H9 (cell line): ENCODE results near the gene FAM13B. TPM values are rescaled to one million over a fixed set of nuclear protein-coding genes. Genes with fewer than 3 reads are reported as not detected.

ENCODE experiments used
- DNase-seq: peaks from one replicate; pipeline ENCODE4 v3.0.0-alpha.2; 2017
- H2AFZ ChIP-seq: one replicate; pipeline ENCODE4 v1.6.1; 2013; ENCODE audit warnings: mild to moderate bottlenecking, low read length, control low read depth, moderate library complexity
- H2AK5ac ChIP-seq: 2 replicates; pipeline ENCODE4 v1.6.1; 2013; ENCODE audit warnings: low read length, control low read depth, mixed read lengths; ENCODE audit not compliant: insufficient read length
- H2BK120ac ChIP-seq: one replicate; pipeline ENCODE4 v1.6.1; 2013; ENCODE audit warnings: low read depth, mild to moderate bottlenecking, low read length, control low read depth, inconsistent platforms; ENCODE audit not compliant: poor library complexity, severe bottlenecking
- H2BK12ac ChIP-seq: 2 replicates; pipeline ENCODE4 v1.6.1; 2013; ENCODE audit warnings: low read length, control low read depth, mixed read lengths, low read depth; ENCODE audit not compliant: insufficient read length
- H2BK15ac ChIP-seq: 2 replicates; pipeline ENCODE4 v1.6.1; 2013; ENCODE audit warnings: low read depth, low read length, control low read depth
- H2BK20ac ChIP-seq: one replicate; pipeline ENCODE4 v1.6.1; 2013; ENCODE audit warnings: low read depth, mild to moderate bottlenecking, low read length, control low read depth, inconsistent platforms; ENCODE audit not compliant: poor library complexity, severe bottlenecking
- H2BK5ac ChIP-seq: 2 replicates; pipeline ENCODE4 v1.6.1; 2013; ENCODE audit warnings: low read length, control low read depth, mixed read lengths; ENCODE audit not compliant: insufficient read length
- H3K14ac ChIP-seq: 2 replicates; pipeline ENCODE4 v1.6.1; 2013; ENCODE audit warnings: low read length, control low read depth; ENCODE audit not compliant: insufficient read depth
- H3K18ac ChIP-seq: 2 replicates; pipeline ENCODE4 v1.6.1; 2013; ENCODE audit warnings: low read depth, mild to moderate bottlenecking, mixed read lengths, low read length, control low read depth; ENCODE audit not compliant: insufficient read length
- H3K23ac ChIP-seq: 2 replicates; pipeline ENCODE4 v1.6.1; 2013; ENCODE audit warnings: low read length, control low read depth, mixed read lengths, low read depth; ENCODE audit not compliant: insufficient read length
- H3K23me2 ChIP-seq: 2 replicates; pipeline ENCODE4 v1.6.1; 2013; ENCODE audit warnings: low read depth, mild to moderate bottlenecking, mixed read lengths, low read length, control low read depth; ENCODE audit not compliant: insufficient read length, poor library complexity, severe bottlenecking
- H3K27ac ChIP-seq: 2 replicates; pipeline ENCODE4 v1.5.1; 2013; ENCODE audit warnings: low read length, control low read depth, mixed read lengths, low read depth; ENCODE audit not compliant: insufficient read length
- H3K27me3 ChIP-seq: 2 replicates; pipeline ENCODE4 v1.6.1; 2013; ENCODE audit warnings: low read length, control low read depth, inconsistent platforms; ENCODE audit not compliant: insufficient read depth
- H3K4ac ChIP-seq: 2 replicates; pipeline ENCODE4 v1.6.1; 2013; ENCODE audit warnings: low read depth, mild to moderate bottlenecking, control low read depth, inconsistent platforms, low read length, moderate library complexity
- H3K4me1 ChIP-seq: 2 replicates; pipeline ENCODE4 v1.6.1; 2013; ENCODE audit warnings: low read length, control low read depth, inconsistent platforms; ENCODE audit not compliant: insufficient read depth
- H3K4me2 ChIP-seq: 2 replicates; pipeline ENCODE4 v1.6.1; 2013; ENCODE audit warnings: low read length, control low read depth, mixed read lengths; ENCODE audit not compliant: insufficient read length, insufficient read depth
- H3K56ac ChIP-seq: 2 replicates; pipeline ENCODE4 v1.6.1; 2013; ENCODE audit warnings: low read depth, mild to moderate bottlenecking, mixed read lengths, low read length, control low read depth; ENCODE audit not compliant: insufficient read length
- H3K79me1 ChIP-seq: 2 replicates; pipeline ENCODE4 v1.6.1; 2013; ENCODE audit warnings: low read depth, mild to moderate bottlenecking, moderate library complexity, low read length, control low read depth, inconsistent platforms; ENCODE audit not compliant: insufficient read depth, poor library complexity, severe bottlenecking
- H3K79me2 ChIP-seq: 2 replicates; pipeline ENCODE4 v1.6.1; 2013; ENCODE audit warnings: low read length, control low read depth, inconsistent platforms; ENCODE audit not compliant: insufficient read depth
- H3K9ac ChIP-seq: 2 replicates; pipeline ENCODE4 v1.6.1; 2013; ENCODE audit warnings: low read length, control low read depth, mixed read lengths; ENCODE audit not compliant: insufficient read length; ENCODE audit errors: extremely low read depth
- H3K9me3 ChIP-seq: one replicate; pipeline ENCODE4 v1.6.1; 2013; ENCODE audit warnings: low read depth, low read length, inconsistent platforms; ENCODE audit not compliant: control insufficient read depth
- H3T11ph ChIP-seq: one replicate; pipeline ENCODE4 v1.6.1; 2013; ENCODE audit warnings: mild to moderate bottlenecking, low read length, control low read depth, inconsistent platforms
- H4K20me1 ChIP-seq: one replicate; pipeline ENCODE4 v1.6.1; 2013; ENCODE audit not compliant: control insufficient read depth, insufficient read length, insufficient read depth
- H4K5ac ChIP-seq: 2 replicates; pipeline ENCODE4 v1.6.1; 2013; ENCODE audit warnings: low read depth, mild to moderate bottlenecking, mixed read lengths, low read length, control low read depth; ENCODE audit not compliant: insufficient read length
- H4K8ac ChIP-seq: replicated peaks from 2 replicates; pipeline ENCODE4 v1.6.1; 2013; ENCODE audit warnings: low read length, control low read depth, mixed read lengths, low read depth; ENCODE audit not compliant: insufficient read length
- H4K91ac ChIP-seq: 2 replicates; pipeline ENCODE4 v1.6.1; 2013; ENCODE audit warnings: low read depth, mild to moderate bottlenecking, moderate library complexity, mixed read lengths, low read length, control low read depth; ENCODE audit not compliant: insufficient read length
- H3K27ac Mint-ChIP-seq, 3 experiments: 2 replicates in 2 of 3; 3 replicates in 1 of 3; pipeline ENCODE4 v1.8.0; 2020 to 2021; ENCODE audit warnings: mixed read lengths in 3 of 3, mild to moderate bottlenecking in 1 of 3, moderate library complexity in 1 of 3
- H3K27me3 Mint-ChIP-seq: 2 replicates; pipeline ENCODE4 v1.8.0; 2021; ENCODE audit warnings: low read depth, mild to moderate bottlenecking, moderate library complexity, mixed read lengths
- H3K36me3 Mint-ChIP-seq, 3 experiments: 2 replicates in 2 of 3; 3 replicates in 1 of 3; pipeline ENCODE4 v1.8.0; 2020 to 2021; ENCODE audit warnings: low read depth in 3 of 3, mixed read lengths in 3 of 3; ENCODE audit not compliant: insufficient read depth in 1 of 3
- H3K4me1 Mint-ChIP-seq, 2 experiments: 2 replicates each; pipeline ENCODE4 v1.8.0; 2020; ENCODE audit warnings: mixed read lengths in 2 of 2
- H3K4me3 Mint-ChIP-seq, 2 experiments: 2 replicates in 1 of 2; 3 replicates in 1 of 2; pipeline ENCODE4 v1.8.0; 2020 to 2021; ENCODE audit warnings: mild to moderate bottlenecking in 2 of 2, mixed read lengths in 2 of 2, moderate library complexity in 1 of 2
- H3K9me3 Mint-ChIP-seq, 2 experiments: 2 replicates in 1 of 2; 3 replicates in 1 of 2; pipeline ENCODE4 v1.8.0; 2020; ENCODE audit warnings: mild to moderate bottlenecking in 2 of 2, mixed read lengths in 2 of 2, moderate library complexity in 1 of 2
- CTCF ChIP-seq: fragments of 200-600 bp; sonication (generic); conservative IDR thresholded peaks from 3 replicates; pipeline ENCODE4 v1.8.0; 2021; ENCODE audit warnings: antibody characterized with exemption, mild to moderate bottlenecking
- WGBS: extraction: QIAGEN DNeasy Blood & Tissue Kit; methylation state at CpG from one replicate; pipeline ENCODE4 v1.1.7; 2013; ENCODE audit warnings: missing lambda C conversion rate, low lambda C conversion rate, mixed read lengths; ENCODE audit not compliant: insufficient read length; ENCODE audit errors: extremely low coverage; 5-methylcytosine and 5-hydroxymethylcytosine counted together
- total RNA-seq: library from RNA; stranded (reverse); gene quantifications from 2 replicates; pipeline ENCODE4 v1.2.1, GENCODE V29; 2021

The FAM13B gene
- total RNA-seq, 1 experiment from 2014 or later, result 23.0 TPM

- no peak for TF ChIP-seq CTCF
- Histone ChIP-seq H3K18ac (no peak overlapping the region), H2BK20ac (no peak overlapping the region), H4K91ac (no peak overlapping the region), H3K56ac (no peak overlapping the region), H3K27ac (no peak overlapping the region), H3K27me3 (no peaks in the 10 kb centered on the region), H3K79me1 (no peaks in the 10 kb centered on the region), H4K20me1 (no peaks in the 10 kb centered on the region), H3K9ac (no peak overlapping the region), H3K23me2 (no peaks in the 10 kb centered on the region), H3K14ac (no peak overlapping the region), H2AK5ac (no peak overlapping the region), H2AFZ (no peak overlapping the region), H3K79me2 (no peaks in the 10 kb centered on the region), H2BK15ac (no peak overlapping the region), H3T11ph (no peak overlapping the region), H4K5ac (no peak overlapping the region), H3K4ac (no peak overlapping the region), H2BK120ac (no peak overlapping the region), H2BK12ac (no peak overlapping the region), H3K4me2 (no peak overlapping the region), H3K4me1 (no peaks in the 10 kb centered on the region), H4K8ac (no peak overlapping the region), H3K9me3 (no peaks in the 10 kb centered on the region), H2BK5ac (no peak overlapping the region), H3K23ac (no peak overlapping the region)
- DNase-seq, result no peak
- no CpG with 5 or more reads among the region's 9 CpGs for WGBS
- no peaks in the 10 kb centered on the region for H3K9me3 Mint-ChIP-seq
- H3K27me3 Mint-ChIP-seq, result no peaks in the 10 kb centered on the region
- H3K36me3 Mint-ChIP-seq, result peaks cover 12 to 55% (median 44%) of the 10 kb centered on the region in 3 experiments; a peak in 6 of 7 replicates
- no peaks in the 10 kb centered on the region for H3K4me1 Mint-ChIP-seq
- H3K27ac Mint-ChIP-seq, result no peak overlapping the region
- H3K4me3 Mint-ChIP-seq, result no peak overlapping the region
These were observed 78.6 kb downstream of the FAM13B start for GRCh38 chr5:137954131-137954879.
